ENCODE data around the gene FAM229A. TPM values are rescaled to one million over a fixed set of nuclear protein-coding genes. Genes with fewer than 3 reads are reported as not detected.
A peak's percentile ranks its signal among the peaks of the same experiment; 100 is the strongest.

Gene FAM229A
- total RNA-seq, 1 experiment from 2014 or later = 5.6 TPM

DNA sequence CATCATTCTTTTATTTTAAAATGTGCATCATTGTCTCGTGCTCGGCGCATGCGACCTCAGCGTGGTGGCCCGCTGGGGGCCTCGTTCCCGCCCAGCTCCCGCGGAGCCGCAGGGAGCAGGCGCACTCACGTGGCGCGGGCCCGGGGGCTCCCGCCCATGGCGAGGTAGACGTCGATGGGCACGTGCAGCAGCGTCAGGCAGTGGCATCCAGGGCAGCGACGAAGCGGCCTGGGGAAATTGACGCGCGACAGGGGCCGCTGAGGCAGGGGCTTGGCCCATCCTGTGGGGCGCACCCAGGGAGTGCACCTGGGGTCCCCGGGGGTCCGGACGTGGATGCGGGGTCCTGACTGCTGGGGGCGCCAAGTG, 994 bp downstream of the FAM229A start:
- WGBS (ENCODE audit: extremely low coverage, insufficient read length, low lambda C conversion rate) = no CpG with 5 or more reads among the region's 35 CpGs

More for the DNA sequence above, 994 bp downstream of the FAM229A start:
- Histone ChIP-seq H2AK5ac (ENCODE audit: insufficient read length, low read length) (no peak overlapping the region), H4K20me1 (ENCODE audit: control insufficient read depth, insufficient read depth, insufficient read length) (no peaks in the 10 kb centered on the region), H4K5ac (ENCODE audit: insufficient read length, low read depth, low read length) (no peak overlapping the region), H2BK120ac (ENCODE audit: low read depth, low read length, poor library complexity, severe bottlenecking) (no peak overlapping the region), H2BK15ac (ENCODE audit: low read depth, low read length) (no peak overlapping the region), H3K4ac (ENCODE audit: low read depth, low read length) (no peak overlapping the region), H3K79me2 (ENCODE audit: insufficient read depth, low read length) (no peaks in the 10 kb centered on the region), H4K8ac (replicated peaks; ENCODE audit: insufficient read length, low read depth, low read length) (no peak overlapping the region), H2AFZ (ENCODE audit: low read length) (no peak overlapping the region), H3K9me3 (ENCODE audit: control insufficient read depth, low read depth, low read length) (no peaks in the 10 kb centered on the region), H3K4me1 (ENCODE audit: insufficient read depth, low read length) (no peaks in the 10 kb centered on the region), H3K14ac (ENCODE audit: insufficient read depth, low read length) (no peak overlapping the region), H3K23ac (ENCODE audit: insufficient read length, low read depth, low read length) (no peak overlapping the region), H2BK20ac (ENCODE audit: low read depth, low read length, poor library complexity, severe bottlenecking) (no peak overlapping the region), H2BK12ac (ENCODE audit: insufficient read length, low read depth, low read length) (no peak overlapping the region), H3K4me2 (ENCODE audit: insufficient read depth, insufficient read length, low read length) (no peak overlapping the region), H3K27ac (ENCODE audit: insufficient read length, low read depth, low read length) (no peak overlapping the region), H3K9ac (ENCODE audit: extremely low read depth, insufficient read length, low read length) (no peak overlapping the region), H3T11ph (ENCODE audit: low read length) (no peak overlapping the region), H3K79me1 (ENCODE audit: insufficient read depth, low read depth, low read length, poor library complexity, severe bottlenecking) (no peaks in the 10 kb centered on the region), H3K18ac (ENCODE audit: insufficient read length, low read depth, low read length) (no peak overlapping the region), H2BK5ac (ENCODE audit: insufficient read length, low read length) (no peak overlapping the region), H3K23me2 (ENCODE audit: insufficient read length, low read depth, low read length, poor library complexity, severe bottlenecking) (peaks cover 12% of the 10 kb centered on the region), H3K27me3 (ENCODE audit: insufficient read depth, low read length) (no peaks in the 10 kb centered on the region; the same call in 1 of the 2 replicates), H4K91ac (ENCODE audit: insufficient read length, low read depth, low read length) (no peak overlapping the region), H3K56ac (ENCODE audit: insufficient read length, low read depth, low read length) (no peak overlapping the region)
- Mint-ChIP-seq H3K27me3 (ENCODE audit: low read depth) (peaks cover 24% of the 10 kb centered on the region), H3K9me3 (no peaks in the 10 kb centered on the region), H3K27ac (no peak overlapping the region), H3K4me3 (peak overlapping the region in 1 of 2 experiments; percentile 17; a peak in 1 of 5 replicates), H3K36me3 (ENCODE audit: insufficient read depth in 1 of 3, low read depth in 3 of 3) (peaks cover 10 to 41% (median 32%) of the 10 kb centered on the region in 3 experiments), H3K4me1 (peaks cover 8 to 12% of the 10 kb centered on the region in 2 experiments)
- TF ChIP-seq, protein P1, sequence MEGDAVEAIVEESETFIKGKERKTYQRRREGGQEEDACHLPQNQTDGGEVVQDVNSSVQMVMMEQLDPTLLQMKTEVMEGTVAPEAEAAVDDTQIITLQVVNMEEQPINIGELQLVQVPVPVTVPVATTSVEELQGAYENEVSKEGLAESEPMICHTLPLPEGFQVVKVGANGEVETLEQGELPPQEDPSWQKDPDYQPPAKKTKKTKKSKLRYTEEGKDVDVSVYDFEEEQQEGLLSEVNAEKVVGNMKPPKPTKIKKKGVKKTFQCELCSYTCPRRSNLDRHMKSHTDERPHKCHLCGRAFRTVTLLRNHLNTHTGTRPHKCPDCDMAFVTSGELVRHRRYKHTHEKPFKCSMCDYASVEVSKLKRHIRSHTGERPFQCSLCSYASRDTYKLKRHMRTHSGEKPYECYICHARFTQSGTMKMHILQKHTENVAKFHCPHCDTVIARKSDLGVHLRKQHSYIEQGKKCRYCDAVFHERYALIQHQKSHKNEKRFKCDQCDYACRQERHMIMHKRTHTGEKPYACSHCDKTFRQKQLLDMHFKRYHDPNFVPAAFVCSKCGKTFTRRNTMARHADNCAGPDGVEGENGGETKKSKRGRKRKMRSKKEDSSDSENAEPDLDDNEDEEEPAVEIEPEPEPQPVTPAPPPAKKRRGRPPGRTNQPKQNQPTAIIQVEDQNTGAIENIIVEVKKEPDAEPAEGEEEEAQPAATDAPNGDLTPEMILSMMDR (conservative IDR thresholded peaks at IDR 0.05) = no peak
- peak; percentile 50 for DNase-seq
